Right atrium auricular region (tissue), 2 donors: Measurements from ENCODE around the gene RHOT2. TPM values are rescaled to one million over a fixed set of nuclear protein-coding genes. Genes with fewer than 3 reads are reported as not detected.

Source experiments
- DNase-seq: peaks from one replicate; pipeline ENCODE4 v3.0.0-alpha.2; 2019; ENCODE audit warnings: low spot score
- H3K27ac ChIP-seq, 2 donors: fragments of 200-600 bp; sonication (generic); 1 replicate in 1 of 2; 2 replicates in 1 of 2; pipeline ENCODE4 v1.5.1; 2016 to 2019
- H3K27me3 ChIP-seq, 2 donors: fragments of 200-600 bp; sonication (generic); one replicate each; pipeline versions ENCODE4 v1.5.1 to v1.6.0; 2017 to 2019
- H3K36me3 ChIP-seq: fragments of 200-600 bp; sonication (generic); one replicate; pipeline ENCODE4 v1.5.1; 2016
- H3K4me1 ChIP-seq, 2 donors: fragments of 200-600 bp; sonication (generic); one replicate each; pipeline versions ENCODE4 v1.5.1 to v1.6.0; 2017 to 2019
- H3K4me3 ChIP-seq, 2 donors: fragments of 200-600 bp; sonication (generic); 1 replicate in 1 of 2; 2 replicates in 1 of 2; pipeline ENCODE4 v1.5.1; 2017 to 2019; ENCODE audit warnings: mild to moderate bottlenecking in 1 of 2, moderate library complexity in 1 of 2
- H3K9me3 ChIP-seq, 2 donors: fragments of 200-600 bp; sonication (generic); one replicate each; pipeline ENCODE4 v1.5.1; 2019
- CTCF ChIP-seq, 2 donors: fragments of 200-600 bp; sonication (generic); IDR thresholded peaks; one replicate each; pipeline ENCODE4 v1.5.1; 2019; ENCODE audit warnings: antibody characterized with exemption in 2 of 2
- total RNA-seq, 2 donors: library from RNA; depleted of rRNA; stranded (reverse); fragments of >200 nt; gene quantifications; one replicate each; pipeline ENCODE4 v1.1.0, GENCODE V29; 2016

Gene RHOT2
- total RNA-seq, 2 donors from 2014 or later: 37.8 to 42.8 TPM

GRCh38 chr16:669666-670065 is 1.7 kb downstream of the RHOT2 start:
- no peak for DNase-seq
- no peak for TF ChIP-seq CTCF (IDR thresholded peaks at IDR 0.05)
- no peak overlapping the region for H3K27ac ChIP-seq
- no peak overlapping the region for H3K4me3 ChIP-seq
- no peaks in the 10 kb centered on the region for H3K9me3 ChIP-seq
- peaks cover 0 to 30% of the 10 kb centered on the region in 2 donors for H3K4me1 ChIP-seq
- H3K27me3 ChIP-seq: no peaks in the 10 kb centered on the region
- peaks cover 44% of the 10 kb centered on the region for H3K36me3 ChIP-seq

GRCh38 chr16:670485-671352 is 2.8 kb downstream of the RHOT2 start:
- no peak overlapping the region for H3K4me3 ChIP-seq
- H3K27me3 ChIP-seq: no peaks in the 10 kb centered on the region
- no peak for DNase-seq
- TF ChIP-seq CTCF (IDR thresholded peaks at IDR 0.05): no peak
- peaks cover 44% of the 10 kb centered on the region for H3K36me3 ChIP-seq
- H3K27ac ChIP-seq: no peak overlapping the region
- H3K4me1 ChIP-seq: peaks cover 0 to 40% of the 10 kb centered on the region in 2 donors
- no peaks in the 10 kb centered on the region for H3K9me3 ChIP-seq

GRCh38 chr16:671353-672131 is 3.6 kb downstream of the RHOT2 start:
- DNase-seq: no peak
- Histone ChIP-seq H3K9me3 (no peaks in the 10 kb centered on the region), H3K36me3 (peaks cover 44% of the 10 kb centered on the region), H3K4me3 (no peak overlapping the region), H3K4me1 (peaks cover 0 to 47% of the 10 kb centered on the region in 2 donors), H3K27me3 (no peaks in the 10 kb centered on the region), H3K27ac (no peak overlapping the region)
- TF ChIP-seq CTCF (IDR thresholded peaks at IDR 0.05): no peak

GRCh38 chr16:672371-672770 is 4.4 kb downstream of the RHOT2 start:
- Histone ChIP-seq H3K4me1 (peaks cover 0 to 43% of the 10 kb centered on the region in 2 donors), H3K4me3 (no peak overlapping the region), H3K36me3 (peaks cover 44% of the 10 kb centered on the region), H3K27ac (no peak overlapping the region), H3K27me3 (no peaks in the 10 kb centered on the region), H3K9me3 (no peaks in the 10 kb centered on the region)
- no peak for TF ChIP-seq CTCF (IDR thresholded peaks at IDR 0.05)
- DNase-seq: no peak

GRCh38 chr16:672851-673250 is 4.9 kb downstream of the RHOT2 start:
- TF ChIP-seq CTCF (IDR thresholded peaks at IDR 0.05): no peak
- Histone ChIP-seq H3K36me3 (peaks cover 44% of the 10 kb centered on the region), H3K4me1 (peaks cover 0 to 39% of the 10 kb centered on the region in 2 donors), H3K9me3 (no peaks in the 10 kb centered on the region), H3K4me3 (no peak overlapping the region), H3K27ac (no peak overlapping the region), H3K27me3 (no peaks in the 10 kb centered on the region)
- no peak for DNase-seq
